ENCODE measurements around the gene KCNIP4.

KCNIP4 gene

DNA sequence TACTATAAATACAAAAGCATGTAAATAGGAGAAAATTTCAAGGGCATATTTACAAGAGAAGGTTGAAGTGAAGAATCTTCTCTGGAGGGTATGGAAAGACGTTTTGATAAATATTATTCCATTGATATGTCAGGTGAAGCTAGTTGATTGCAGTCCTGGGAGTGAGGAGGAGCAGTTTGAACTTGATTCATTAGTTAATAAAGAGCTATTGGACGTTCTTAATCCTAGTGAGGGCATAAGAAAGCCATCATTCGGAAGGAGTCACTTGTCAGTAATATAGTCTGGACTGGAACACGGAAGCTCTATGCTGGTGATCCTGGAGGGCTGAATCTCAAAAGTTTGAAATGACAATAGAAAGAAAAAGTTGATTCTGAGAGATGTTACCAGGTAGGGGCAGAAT, 793.2 kb downstream of the KCNIP4 start:
- Histone ChIP-seq H3K4me3 (IDR thresholded peaks at IDR 0.05; ENCODE audit: insufficient read depth, low read depth, low read length) (no peak overlapping the region), H3K27me3 (ENCODE audit: insufficient read depth, low read depth) (no peaks in the 10 kb centered on the region), H4K20me1 (ENCODE audit: insufficient read depth) (no peaks in the 10 kb centered on the region), H3K4me1 (ENCODE audit: low read depth, poor library complexity, severe bottlenecking) (no peaks in the 10 kb centered on the region), H3K4me2 (no peak overlapping the region), H3K79me2 (ENCODE audit: insufficient read depth, low read depth) (no peaks in the 10 kb centered on the region), H3K9ac (no peak overlapping the region), H2AFZ (ENCODE audit: low read depth) (no peak overlapping the region), H3K27ac (no peak overlapping the region), H3K36me3 (ENCODE audit: insufficient read depth) (no peaks in the 10 kb centered on the region)
- TF ChIP-seq, protein P1, sequence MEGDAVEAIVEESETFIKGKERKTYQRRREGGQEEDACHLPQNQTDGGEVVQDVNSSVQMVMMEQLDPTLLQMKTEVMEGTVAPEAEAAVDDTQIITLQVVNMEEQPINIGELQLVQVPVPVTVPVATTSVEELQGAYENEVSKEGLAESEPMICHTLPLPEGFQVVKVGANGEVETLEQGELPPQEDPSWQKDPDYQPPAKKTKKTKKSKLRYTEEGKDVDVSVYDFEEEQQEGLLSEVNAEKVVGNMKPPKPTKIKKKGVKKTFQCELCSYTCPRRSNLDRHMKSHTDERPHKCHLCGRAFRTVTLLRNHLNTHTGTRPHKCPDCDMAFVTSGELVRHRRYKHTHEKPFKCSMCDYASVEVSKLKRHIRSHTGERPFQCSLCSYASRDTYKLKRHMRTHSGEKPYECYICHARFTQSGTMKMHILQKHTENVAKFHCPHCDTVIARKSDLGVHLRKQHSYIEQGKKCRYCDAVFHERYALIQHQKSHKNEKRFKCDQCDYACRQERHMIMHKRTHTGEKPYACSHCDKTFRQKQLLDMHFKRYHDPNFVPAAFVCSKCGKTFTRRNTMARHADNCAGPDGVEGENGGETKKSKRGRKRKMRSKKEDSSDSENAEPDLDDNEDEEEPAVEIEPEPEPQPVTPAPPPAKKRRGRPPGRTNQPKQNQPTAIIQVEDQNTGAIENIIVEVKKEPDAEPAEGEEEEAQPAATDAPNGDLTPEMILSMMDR (conservative IDR thresholded peaks at IDR 0.05; ENCODE audit: low read depth, low read length): no peak

DNA sequence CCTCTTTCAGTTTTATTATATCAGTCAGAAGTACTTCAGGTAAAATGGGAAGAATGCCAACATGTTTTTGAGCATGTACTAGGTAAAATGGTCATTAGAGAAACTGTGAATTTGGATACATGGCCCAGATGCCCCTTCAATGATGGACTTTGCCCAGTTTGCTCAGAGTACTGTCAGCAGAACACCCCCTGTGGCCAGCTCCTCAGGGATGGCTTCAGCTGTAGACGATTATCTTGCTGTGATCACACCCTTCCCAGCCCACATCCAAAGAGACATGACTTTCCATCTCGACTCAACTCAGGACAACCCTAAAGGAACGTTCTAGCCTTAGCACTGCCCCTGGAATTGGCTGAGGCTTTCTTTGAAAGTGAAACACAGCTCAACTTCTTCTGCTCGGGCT, 809.2 kb downstream of the KCNIP4 start:
- TF ChIP-seq, protein P1 (conservative IDR thresholded peaks at IDR 0.05; ENCODE audit: low read depth, low read length): no peak
- Histone ChIP-seq H3K36me3 (ENCODE audit: insufficient read depth) (no peaks in the 10 kb centered on the region), H3K27ac (no peak overlapping the region), H3K4me1 (ENCODE audit: low read depth, poor library complexity, severe bottlenecking) (peaks cover 4% of the 10 kb centered on the region), H3K4me2 (no peak overlapping the region), H3K4me3 (IDR thresholded peaks at IDR 0.05; ENCODE audit: insufficient read depth, low read depth, low read length) (no peak overlapping the region), H3K79me2 (ENCODE audit: insufficient read depth, low read depth) (no peaks in the 10 kb centered on the region), H4K20me1 (ENCODE audit: insufficient read depth) (no peaks in the 10 kb centered on the region), H3K9ac (no peak overlapping the region), H2AFZ (ENCODE audit: low read depth) (no peak overlapping the region), H3K27me3 (ENCODE audit: insufficient read depth, low read depth) (no peaks in the 10 kb centered on the region)

DNA sequence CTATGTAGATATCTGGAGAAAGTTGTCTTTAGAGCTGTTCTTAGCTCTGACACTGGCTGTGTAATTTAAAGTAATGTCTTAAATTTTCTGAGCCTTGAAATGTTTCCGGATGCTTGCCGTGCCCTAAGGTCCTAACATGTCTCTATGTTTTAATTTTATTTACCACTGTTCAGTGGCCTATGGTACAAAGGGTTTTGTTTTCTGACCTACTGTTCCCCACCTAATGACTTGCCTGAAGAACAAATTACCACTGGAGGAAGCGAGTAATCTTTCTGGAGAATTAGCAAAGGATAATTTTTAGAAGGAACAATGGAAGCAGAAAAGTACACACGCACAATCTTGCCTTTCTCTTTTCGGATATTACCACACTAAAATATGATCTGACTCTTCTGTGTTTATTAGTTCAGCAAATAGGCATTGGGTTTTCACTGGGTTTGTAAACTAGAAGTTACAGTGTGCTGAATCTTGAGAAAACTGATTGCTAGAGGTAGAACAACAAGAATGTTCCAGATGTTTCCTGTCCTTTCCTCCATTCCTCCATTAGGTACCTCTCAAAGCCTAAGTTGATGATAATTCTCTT, 812.4 kb downstream of the KCNIP4 start:
- TF ChIP-seq, protein P1 (conservative IDR thresholded peaks at IDR 0.05; ENCODE audit: low read depth, low read length): no peak
- no peaks in the 10 kb centered on the region for H3K27me3 ChIP-seq (ENCODE audit: insufficient read depth, low read depth)
- no peak overlapping the region for H3K9ac ChIP-seq
- H2AFZ ChIP-seq (ENCODE audit: low read depth): no peak overlapping the region
- H3K4me3 ChIP-seq (IDR thresholded peaks at IDR 0.05; ENCODE audit: insufficient read depth, low read depth, low read length): no peak overlapping the region
- H3K27ac ChIP-seq: no peak overlapping the region
- H3K36me3 ChIP-seq (ENCODE audit: insufficient read depth): no peaks in the 10 kb centered on the region
- H3K79me2 ChIP-seq (ENCODE audit: insufficient read depth, low read depth): no peaks in the 10 kb centered on the region
- H4K20me1 ChIP-seq (ENCODE audit: insufficient read depth): no peaks in the 10 kb centered on the region
- peaks cover 4% of the 10 kb centered on the region for H3K4me1 ChIP-seq (ENCODE audit: low read depth, poor library complexity, severe bottlenecking)
- H3K4me2 ChIP-seq: no peak overlapping the region

DNA sequence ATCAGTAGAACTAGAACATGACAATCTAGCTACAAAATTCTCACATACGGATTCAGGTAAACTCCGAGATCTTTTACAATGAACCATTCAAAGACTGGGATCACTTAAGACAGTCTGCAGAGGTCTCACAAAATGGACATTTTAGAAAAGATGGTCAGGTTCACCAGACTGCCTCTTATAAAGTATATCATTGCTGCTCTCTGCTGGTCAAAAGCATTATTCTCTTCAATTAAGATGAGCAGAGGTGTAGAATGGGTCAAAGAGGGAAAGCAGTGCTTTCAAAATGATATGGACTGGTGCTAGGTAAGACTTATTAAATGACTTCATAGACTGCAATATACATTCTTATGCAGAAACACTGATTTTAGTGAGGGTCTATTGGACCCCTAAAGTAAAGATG, 813.6 kb downstream of the KCNIP4 start:
- Histone ChIP-seq H3K9ac (no peak overlapping the region), H3K4me3 (IDR thresholded peaks at IDR 0.05; ENCODE audit: insufficient read depth, low read depth, low read length) (no peak overlapping the region), H3K27ac (no peak overlapping the region), H2AFZ (ENCODE audit: low read depth) (no peak overlapping the region), H3K4me2 (no peak overlapping the region), H4K20me1 (ENCODE audit: insufficient read depth) (no peaks in the 10 kb centered on the region), H3K4me1 (ENCODE audit: low read depth, poor library complexity, severe bottlenecking) (peaks cover 4% of the 10 kb centered on the region), H3K36me3 (ENCODE audit: insufficient read depth) (no peaks in the 10 kb centered on the region), H3K27me3 (ENCODE audit: insufficient read depth, low read depth) (no peaks in the 10 kb centered on the region), H3K79me2 (ENCODE audit: insufficient read depth, low read depth) (no peaks in the 10 kb centered on the region)
- TF ChIP-seq, protein P1 (conservative IDR thresholded peaks at IDR 0.05; ENCODE audit: low read depth, low read length): no peak

Measured in KMS-11 (cell line).